ENCODE measurements around the gene PSME1. TPM values are rescaled to one million over a fixed set of nuclear protein-coding genes. Genes with fewer than 3 reads are reported as not detected.

The PSME1 gene
- total and polyA plus RNA-seq, 2 experiments from 2014 or later, result 61.1 to 215 TPM

DNA sequence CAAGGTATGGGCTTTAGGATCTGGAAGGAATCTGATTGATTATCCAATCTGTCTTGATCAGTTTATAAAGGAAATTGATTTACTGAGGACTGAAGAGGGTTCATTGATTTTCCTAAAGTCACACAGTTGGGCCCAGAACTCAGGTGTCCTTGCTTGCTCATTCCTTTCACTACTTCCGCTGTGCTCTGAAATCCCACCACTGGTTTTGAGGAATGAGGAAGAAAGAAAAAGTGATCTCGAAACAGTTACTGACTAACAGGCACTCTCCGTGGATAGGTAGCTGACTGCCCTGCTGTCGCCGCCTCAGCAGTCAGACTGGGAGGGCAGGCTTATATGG is 5.6 kb upstream of the PSME1 start, which contains the start of gene FITM1:
TSS of gene FITM1 (plus strand) at position 280 of the 337 bp plus-strand sequence. CDS start 905 bp downstream, outside the sequence.
- Histone ChIP-seq H3K27ac (ENCODE audit: low read depth) (no peak within 1 kb of the TSS), H3K4me3 (no peak within 1 kb of the TSS), H3K79me2 (replicated peaks; ENCODE audit: insufficient read depth) (no peaks in the 10 kb centered on the region), H2AFZ (no peak within 1 kb of the TSS), H3K27me3 (ENCODE audit: insufficient read depth) (no peaks in the 10 kb centered on the region), H3K36me3 (ENCODE audit: insufficient read depth) (no peaks in the 10 kb centered on the region), H3F3A (replicated peaks; ENCODE audit: low read depth) (peaks cover 12% of the 10 kb centered on the region), H4K20me1 (replicated peaks; ENCODE audit: insufficient read depth) (no peaks in the 10 kb centered on the region), H3K4me2 (no peak within 1 kb of the TSS), H3K4me1 (ENCODE audit: insufficient read depth) (peaks cover 8% of the 10 kb centered on the region; the same call in 1 of the 2 replicates), H3K9me2 (ENCODE audit: insufficient read depth) (no peaks in the 10 kb centered on the region)
- ATAC-seq (no peak), DNase-seq (ENCODE audit: low spot score) (no peak)
- Mint-ChIP-seq H3K27me3 (ENCODE audit: insufficient read depth, low read depth, poor library complexity) (peaks cover 5% of the 10 kb centered on the region), H3K4me3 (no peak within 1 kb of the TSS; the same call in 2 of the 3 replicates), H3K9me3 (no peaks in the 10 kb centered on the region), H3K36me3 (ENCODE audit: low read depth) (no peaks in the 10 kb centered on the region; the same call in 2 of the 3 replicates), H3K27ac (no peak within 1 kb of the TSS), H3K4me1 (peaks cover 15% of the 10 kb centered on the region)
- TF ChIP-seq, protein P1, sequence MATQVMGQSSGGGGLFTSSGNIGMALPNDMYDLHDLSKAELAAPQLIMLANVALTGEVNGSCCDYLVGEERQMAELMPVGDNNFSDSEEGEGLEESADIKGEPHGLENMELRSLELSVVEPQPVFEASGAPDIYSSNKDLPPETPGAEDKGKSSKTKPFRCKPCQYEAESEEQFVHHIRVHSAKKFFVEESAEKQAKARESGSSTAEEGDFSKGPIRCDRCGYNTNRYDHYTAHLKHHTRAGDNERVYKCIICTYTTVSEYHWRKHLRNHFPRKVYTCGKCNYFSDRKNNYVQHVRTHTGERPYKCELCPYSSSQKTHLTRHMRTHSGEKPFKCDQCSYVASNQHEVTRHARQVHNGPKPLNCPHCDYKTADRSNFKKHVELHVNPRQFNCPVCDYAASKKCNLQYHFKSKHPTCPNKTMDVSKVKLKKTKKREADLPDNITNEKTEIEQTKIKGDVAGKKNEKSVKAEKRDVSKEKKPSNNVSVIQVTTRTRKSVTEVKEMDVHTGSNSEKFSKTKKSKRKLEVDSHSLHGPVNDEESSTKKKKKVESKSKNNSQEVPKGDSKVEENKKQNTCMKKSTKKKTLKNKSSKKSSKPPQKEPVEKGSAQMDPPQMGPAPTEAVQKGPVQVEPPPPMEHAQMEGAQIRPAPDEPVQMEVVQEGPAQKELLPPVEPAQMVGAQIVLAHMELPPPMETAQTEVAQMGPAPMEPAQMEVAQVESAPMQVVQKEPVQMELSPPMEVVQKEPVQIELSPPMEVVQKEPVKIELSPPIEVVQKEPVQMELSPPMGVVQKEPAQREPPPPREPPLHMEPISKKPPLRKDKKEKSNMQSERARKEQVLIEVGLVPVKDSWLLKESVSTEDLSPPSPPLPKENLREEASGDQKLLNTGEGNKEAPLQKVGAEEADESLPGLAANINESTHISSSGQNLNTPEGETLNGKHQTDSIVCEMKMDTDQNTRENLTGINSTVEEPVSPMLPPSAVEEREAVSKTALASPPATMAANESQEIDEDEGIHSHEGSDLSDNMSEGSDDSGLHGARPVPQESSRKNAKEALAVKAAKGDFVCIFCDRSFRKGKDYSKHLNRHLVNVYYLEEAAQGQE (IDR thresholded peaks at IDR 0.05; ENCODE audit: unreplicated experiment), result no peak

DNA sequence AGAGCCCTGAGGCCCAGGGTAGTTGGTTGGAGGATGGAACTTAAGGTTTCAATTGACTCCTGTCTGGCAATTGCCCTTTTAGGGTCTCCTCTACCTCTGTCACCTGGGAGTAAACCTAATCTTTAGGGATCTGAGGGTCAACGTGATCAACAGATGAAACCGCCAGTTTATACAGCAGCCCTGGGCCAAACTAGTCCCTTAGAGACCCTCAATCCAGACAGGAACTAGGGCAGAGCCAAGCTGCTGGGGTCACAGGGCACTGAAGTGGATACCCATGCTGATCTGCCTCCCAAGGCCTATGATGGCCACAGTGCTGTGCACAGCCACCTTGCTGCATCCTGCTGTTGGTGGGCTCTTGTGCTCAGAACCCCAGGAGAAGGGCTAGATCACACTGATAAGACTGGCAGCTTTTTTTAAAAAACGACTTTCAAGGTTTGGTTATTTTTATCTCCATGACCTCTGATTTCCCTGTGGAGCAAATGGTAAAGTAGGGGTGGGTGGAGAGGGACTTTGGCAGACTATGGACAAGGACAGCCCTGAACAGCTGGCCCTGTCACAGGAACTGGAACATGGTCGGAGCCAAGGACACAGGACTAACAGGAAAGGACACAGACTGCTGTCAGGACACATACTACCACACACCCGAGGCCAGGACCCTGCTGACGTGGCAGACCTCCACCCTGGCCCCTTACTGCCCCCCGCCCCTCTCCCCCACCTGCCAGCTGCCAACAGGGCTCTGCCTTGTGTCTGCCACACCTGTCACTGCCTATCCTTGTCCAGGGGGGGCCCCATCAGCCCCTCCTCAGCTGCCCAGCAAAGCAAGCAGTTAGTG is 5.1 kb upstream of the PSME1 start:
- Histone ChIP-seq H3K27ac (ENCODE audit: low read depth) (no peak overlapping the region), H3K36me3 (ENCODE audit: insufficient read depth) (no peaks in the 10 kb centered on the region), H3K27me3 (ENCODE audit: insufficient read depth) (no peaks in the 10 kb centered on the region), H3K79me2 (replicated peaks; ENCODE audit: insufficient read depth) (no peaks in the 10 kb centered on the region), H2AFZ (no peak overlapping the region), H3K4me3 (no peak overlapping the region), H3K4me1 (ENCODE audit: insufficient read depth) (peaks cover 10% of the 10 kb centered on the region; the same call in 1 of the 2 replicates), H3K4me2 (no peak overlapping the region), H3F3A (replicated peaks; ENCODE audit: low read depth) (peaks cover 15% of the 10 kb centered on the region), H4K20me1 (replicated peaks; ENCODE audit: insufficient read depth) (no peaks in the 10 kb centered on the region), H3K9me2 (ENCODE audit: insufficient read depth) (no peaks in the 10 kb centered on the region)
- ATAC-seq (no peak), DNase-seq (ENCODE audit: low spot score) (no peak)
- Mint-ChIP-seq H3K36me3 (ENCODE audit: low read depth) (no peaks in the 10 kb centered on the region; the same call in 2 of the 3 replicates), H3K4me3 (no peak overlapping the region; the same call in 2 of the 3 replicates), H3K27me3 (ENCODE audit: insufficient read depth, low read depth, poor library complexity) (peaks cover 5% of the 10 kb centered on the region), H3K4me1 (peaks cover 15% of the 10 kb centered on the region), H3K9me3 (no peaks in the 10 kb centered on the region), H3K27ac (no peak overlapping the region)
- TF ChIP-seq, protein P2, sequence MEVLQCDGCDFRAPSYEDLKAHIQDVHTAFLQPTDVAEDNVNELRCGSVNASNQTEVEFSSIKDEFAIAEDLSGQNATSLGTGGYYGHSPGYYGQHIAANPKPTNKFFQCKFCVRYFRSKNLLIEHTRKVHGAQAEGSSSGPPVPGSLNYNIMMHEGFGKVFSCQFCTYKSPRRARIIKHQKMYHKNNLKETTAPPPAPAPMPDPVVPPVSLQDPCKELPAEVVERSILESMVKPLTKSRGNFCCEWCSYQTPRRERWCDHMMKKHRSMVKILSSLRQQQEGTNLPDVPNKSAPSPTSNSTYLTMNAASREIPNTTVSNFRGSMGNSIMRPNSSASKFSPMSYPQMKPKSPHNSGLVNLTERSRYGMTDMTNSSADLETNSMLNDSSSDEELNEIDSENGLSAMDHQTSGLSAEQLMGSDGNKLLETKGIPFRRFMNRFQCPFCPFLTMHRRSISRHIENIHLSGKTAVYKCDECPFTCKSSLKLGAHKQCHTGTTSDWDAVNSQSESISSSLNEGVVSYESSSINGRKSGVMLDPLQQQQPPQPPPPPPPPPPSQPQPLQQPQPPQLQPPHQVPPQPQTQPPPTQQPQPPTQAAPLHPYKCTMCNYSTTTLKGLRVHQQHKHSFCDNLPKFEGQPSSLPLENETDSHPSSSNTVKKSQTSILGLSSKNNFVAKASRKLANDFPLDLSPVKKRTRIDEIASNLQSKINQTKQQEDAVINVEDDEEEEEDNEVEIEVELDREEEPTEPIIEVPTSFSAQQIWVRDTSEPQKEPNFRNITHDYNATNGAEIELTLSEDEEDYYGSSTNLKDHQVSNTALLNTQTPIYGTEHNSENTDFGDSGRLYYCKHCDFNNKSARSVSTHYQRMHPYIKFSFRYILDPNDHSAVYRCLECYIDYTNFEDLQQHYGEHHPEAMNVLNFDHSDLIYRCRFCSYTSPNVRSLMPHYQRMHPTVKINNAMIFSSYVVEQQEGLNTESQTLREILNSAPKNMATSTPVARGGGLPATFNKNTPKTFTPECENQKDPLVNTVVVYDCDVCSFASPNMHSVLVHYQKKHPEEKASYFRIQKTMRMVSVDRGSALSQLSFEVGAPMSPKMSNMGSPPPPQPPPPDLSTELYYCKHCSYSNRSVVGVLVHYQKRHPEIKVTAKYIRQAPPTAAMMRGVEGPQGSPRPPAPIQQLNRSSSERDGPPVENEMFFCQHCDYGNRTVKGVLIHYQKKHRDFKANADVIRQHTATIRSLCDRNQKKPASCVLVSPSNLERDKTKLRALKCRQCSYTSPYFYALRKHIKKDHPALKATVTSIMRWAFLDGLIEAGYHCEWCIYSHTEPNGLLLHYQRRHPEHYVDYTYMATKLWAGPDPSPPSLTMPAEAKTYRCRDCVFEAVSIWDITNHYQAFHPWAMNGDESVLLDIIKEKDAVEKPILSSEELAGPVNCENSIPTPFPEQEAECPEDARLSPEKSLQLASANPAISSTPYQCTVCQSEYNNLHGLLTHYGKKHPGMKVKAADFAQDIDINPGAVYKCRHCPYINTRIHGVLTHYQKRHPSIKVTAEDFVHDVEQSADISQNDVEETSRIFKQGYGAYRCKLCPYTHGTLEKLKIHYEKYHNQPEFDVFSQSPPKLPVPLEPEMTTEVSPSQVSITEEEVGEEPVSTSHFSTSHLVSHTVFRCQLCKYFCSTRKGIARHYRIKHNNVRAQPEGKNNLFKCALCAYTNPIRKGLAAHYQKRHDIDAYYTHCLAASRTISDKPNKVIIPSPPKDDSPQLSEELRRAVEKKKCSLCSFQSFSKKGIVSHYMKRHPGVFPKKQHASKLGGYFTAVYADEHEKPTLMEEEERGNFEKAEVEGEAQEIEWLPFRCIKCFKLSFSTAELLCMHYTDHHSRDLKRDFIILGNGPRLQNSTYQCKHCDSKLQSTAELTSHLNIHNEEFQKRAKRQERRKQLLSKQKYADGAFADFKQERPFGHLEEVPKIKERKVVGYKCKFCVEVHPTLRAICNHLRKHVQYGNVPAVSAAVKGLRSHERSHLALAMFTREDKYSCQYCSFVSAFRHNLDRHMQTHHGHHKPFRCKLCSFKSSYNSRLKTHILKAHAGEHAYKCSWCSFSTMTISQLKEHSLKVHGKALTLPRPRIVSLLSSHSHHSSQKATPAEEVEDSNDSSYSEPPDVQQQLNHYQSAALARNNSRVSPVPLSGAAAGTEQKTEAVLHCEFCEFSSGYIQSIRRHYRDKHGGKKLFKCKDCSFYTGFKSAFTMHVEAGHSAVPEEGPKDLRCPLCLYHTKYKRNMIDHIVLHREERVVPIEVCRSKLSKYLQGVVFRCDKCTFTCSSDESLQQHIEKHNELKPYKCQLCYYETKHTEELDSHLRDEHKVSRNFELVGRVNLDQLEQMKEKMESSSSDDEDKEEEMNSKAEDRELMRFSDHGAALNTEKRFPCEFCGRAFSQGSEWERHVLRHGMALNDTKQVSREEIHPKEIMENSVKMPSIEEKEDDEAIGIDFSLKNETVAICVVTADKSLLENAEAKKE (CRISPR knock-in tag; IDR thresholded peaks at IDR 0.05), result no peak
- TF ChIP-seq STAT1 (IDR thresholded peaks at IDR 0.05; ENCODE audit: unreplicated experiment) (no peak), EZH2 (IDR thresholded peaks at IDR 0.05; ENCODE audit: low read depth, unreplicated experiment) (no peak)
